Fibroblast of lung (primary cell): Measurements from ENCODE around the gene SUSD1.

ENCODE experiments used
- CTCF ChIP-seq, 2 donors: IDR thresholded peaks in 1 of 2; conservative IDR thresholded peaks in 1 of 2; 1 replicate in 1 of 2; 2 replicates in 1 of 2; pipeline ENCODE4 v1.5.1; 2011 to 2012; ENCODE audit warnings: low read length in 2 of 2, control low read depth in 1 of 2, inconsistent platforms in 1 of 2, low read depth in 1 of 2, mild to moderate bottlenecking in 1 of 2
- EZH2 ChIP-seq: IDR thresholded peaks from 2 replicates; pipeline ENCODE4 v1.5.1; 2012; ENCODE audit warnings: low read length, control low read depth, mild to moderate bottlenecking; ENCODE audit errors: missing control alignments

DNA sequence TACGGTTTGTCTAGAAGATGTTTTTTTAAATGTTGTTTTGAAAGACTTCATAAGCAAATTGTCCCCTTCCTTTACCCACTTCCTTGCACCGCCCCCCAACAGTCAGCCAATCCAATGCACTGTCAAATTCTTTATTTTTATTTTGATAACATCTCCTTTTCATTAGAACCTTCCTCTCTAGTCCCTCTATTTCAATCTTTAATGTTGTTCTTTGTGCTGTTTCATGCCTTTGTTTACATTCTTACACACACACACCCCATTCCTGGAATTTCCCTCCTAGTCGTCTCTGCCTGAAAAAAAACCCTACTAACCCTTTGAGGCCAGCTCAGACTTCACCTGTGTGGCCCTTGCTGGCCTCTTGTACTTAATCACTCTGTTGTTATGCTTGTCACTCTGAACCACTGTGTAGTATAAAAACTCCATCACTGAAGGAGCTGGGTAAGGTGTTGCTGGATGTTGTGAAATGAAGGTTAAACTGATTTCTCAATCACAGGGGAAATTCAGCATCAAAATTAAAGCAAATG lies 145.1 kb downstream of the SUSD1 start:
- TF ChIP-seq CTCF (conservative IDR thresholded peaks at IDR 0.05 in 1 of 2, IDR thresholded peaks at IDR 0.05 in 1 of 2; ENCODE audit: low read depth in 1 of 2, low read length in 2 of 2) (no peak), EZH2 (no peak)
